ENCODE data around the gene IPO9. TPM values are rescaled to one million over a fixed set of nuclear protein-coding genes. Genes with fewer than 3 reads are reported as not detected.
A peak's percentile ranks its signal among the peaks of the same experiment; 100 is the strongest.

Gene IPO9
- 10 to 100 TPM; 54.3 to 70.2 TPM for total RNA-seq

DNA sequence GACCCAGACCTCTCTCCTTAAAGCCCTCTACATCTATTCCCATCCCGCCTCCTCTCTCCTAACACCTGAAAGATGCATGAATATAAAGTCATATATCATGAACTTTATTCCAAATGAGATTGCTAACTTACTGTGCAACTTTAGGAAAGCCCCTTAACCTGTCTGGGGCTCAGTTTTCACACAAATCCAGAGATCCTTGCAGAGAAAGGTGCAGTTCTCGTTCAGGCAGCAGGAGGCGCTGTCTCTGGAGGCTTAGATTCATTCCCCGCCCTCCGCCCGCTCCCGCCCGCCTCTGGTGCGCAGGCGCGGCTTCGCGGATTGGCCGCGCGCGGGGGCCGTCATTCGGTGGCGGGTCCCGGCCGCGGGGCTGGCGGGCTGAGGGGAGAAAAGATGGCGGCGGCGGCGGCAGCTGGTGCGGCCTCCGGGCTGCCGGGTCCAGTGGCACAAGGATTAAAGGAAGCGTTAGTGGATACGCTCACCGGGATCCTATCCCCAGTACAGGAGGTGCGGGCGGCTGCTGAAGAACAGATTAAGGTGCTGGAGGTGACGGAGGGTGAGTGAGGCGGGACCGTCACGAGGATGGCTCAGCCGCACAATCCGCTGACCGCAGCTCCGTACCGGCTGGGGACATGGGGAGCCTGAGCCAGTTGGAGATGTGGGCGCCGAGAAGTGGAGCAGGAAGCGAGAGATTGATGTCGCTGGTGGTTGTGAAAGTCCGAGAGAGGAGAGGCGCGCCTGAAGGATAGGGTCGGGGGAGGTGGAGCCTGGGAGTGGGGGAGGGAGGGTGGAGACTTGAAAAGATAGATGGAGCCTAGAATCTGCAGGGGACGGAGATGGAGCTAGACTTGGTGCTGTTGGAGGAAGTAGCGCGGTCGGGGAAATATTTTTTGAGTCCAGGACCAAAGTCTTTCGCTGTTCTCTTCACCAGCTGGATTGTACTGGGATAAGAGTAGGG is at the start of gene IPO9:
Gene IPO9, plus strand, starts transcription at position 338 of the 955 bp plus-strand sequence. Its CDS starts 53 bp downstream, at position 391.
- peak; percentile 96 for ATAC-seq (replicated peaks)
- Mint-ChIP-seq H3K27ac (peak within 1 kb of the TSS; percentile 88), H3K27me3 (no peaks in the 10 kb centered on the region), H3K9me3 (no peaks in the 10 kb centered on the region), H3K4me1 (peaks cover 22% of the 10 kb centered on the region), H3K4me3 (peak within 1 kb of the TSS; percentile 87), H3K36me3 (ENCODE audit: low read depth) (peaks cover 15% of the 10 kb centered on the region)

GRCh38 chr1:201779351-201779880 is 49.5 kb upstream of the IPO9 start:
- Mint-ChIP-seq H3K27me3 (no peaks in the 10 kb centered on the region), H3K36me3 (ENCODE audit: low read depth) (no peaks in the 10 kb centered on the region), H3K9me3 (no peaks in the 10 kb centered on the region), H3K4me1 (no peaks in the 10 kb centered on the region), H3K4me3 (no peak overlapping the region), H3K27ac (no peak overlapping the region)
- ATAC-seq (replicated peaks) = no peak

GRCh38 chr1:201780952-201781351 is 48.0 kb upstream of the IPO9 start:
- H3K27ac Mint-ChIP-seq = no peak overlapping the region
- no peak overlapping the region for H3K4me3 Mint-ChIP-seq
- no peaks in the 10 kb centered on the region for H3K4me1 Mint-ChIP-seq
- no peaks in the 10 kb centered on the region for H3K36me3 Mint-ChIP-seq (ENCODE audit: low read depth)
- no peak for ATAC-seq (replicated peaks)
- H3K9me3 Mint-ChIP-seq = no peaks in the 10 kb centered on the region
- no peaks in the 10 kb centered on the region for H3K27me3 Mint-ChIP-seq

- Mint-ChIP-seq H3K4me1 (no peaks in the 10 kb centered on the region), H3K27ac (no peak overlapping the region), H3K4me3 (no peak overlapping the region), H3K9me3 (no peaks in the 10 kb centered on the region), H3K27me3 (no peaks in the 10 kb centered on the region), H3K36me3 (ENCODE audit: low read depth) (no peaks in the 10 kb centered on the region)
- no peak for ATAC-seq (replicated peaks)
Measured at GRCh38 chr1:201781437-201781836, 47.5 kb upstream of the IPO9 start.

DNA sequence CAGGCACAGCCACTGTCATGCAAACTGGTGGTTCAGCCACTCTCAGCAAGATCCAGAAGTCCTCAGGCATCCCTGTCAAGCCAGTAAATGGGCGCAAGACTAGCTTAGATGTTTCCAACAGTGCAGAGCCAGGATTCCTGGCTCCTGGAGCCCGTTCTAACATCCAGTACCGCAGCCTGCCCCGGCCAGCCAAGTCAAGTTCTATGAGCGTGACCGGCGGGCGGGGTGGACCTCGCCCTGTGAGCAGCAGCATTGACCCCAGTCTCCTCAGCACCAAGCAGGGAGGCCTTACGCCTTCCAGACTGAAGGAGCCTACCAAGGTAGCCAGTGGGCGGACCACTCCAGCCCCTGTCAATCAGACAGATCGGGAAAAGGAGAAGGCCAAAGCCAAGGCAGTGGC is 46.6 kb upstream of the IPO9 start:
- Mint-ChIP-seq H3K4me3 (no peak overlapping the region), H3K9me3 (no peaks in the 10 kb centered on the region), H3K27me3 (no peaks in the 10 kb centered on the region), H3K36me3 (ENCODE audit: low read depth) (no peaks in the 10 kb centered on the region), H3K27ac (no peak overlapping the region), H3K4me1 (no peaks in the 10 kb centered on the region)
- no peak for ATAC-seq (replicated peaks)

DNA sequence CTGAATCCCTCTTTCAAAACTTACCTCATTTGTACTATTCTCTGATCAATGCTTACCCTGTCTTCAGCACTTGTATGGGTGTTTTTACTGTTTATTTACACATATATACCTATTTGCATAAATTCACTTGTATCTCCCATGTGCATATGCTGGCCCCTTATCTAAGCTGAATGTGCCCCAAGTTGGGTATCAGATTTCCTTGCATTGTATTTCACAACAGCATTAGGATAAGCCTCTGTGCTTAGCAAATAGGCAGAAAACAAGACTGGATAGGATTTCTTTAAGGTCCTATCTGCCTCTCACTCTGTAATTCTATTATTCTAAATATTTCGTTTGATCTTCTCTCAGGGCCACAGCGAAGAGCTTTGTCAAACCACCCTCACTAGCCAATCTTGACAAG is 45.9 kb upstream of the IPO9 start:
- no peak for ATAC-seq (replicated peaks)
- H3K27me3 Mint-ChIP-seq = no peaks in the 10 kb centered on the region
- no peaks in the 10 kb centered on the region for H3K9me3 Mint-ChIP-seq
- H3K4me1 Mint-ChIP-seq = no peaks in the 10 kb centered on the region
- no peak overlapping the region for H3K27ac Mint-ChIP-seq
- H3K4me3 Mint-ChIP-seq = no peak overlapping the region
- H3K36me3 Mint-ChIP-seq (ENCODE audit: low read depth) = no peaks in the 10 kb centered on the region

DNA sequence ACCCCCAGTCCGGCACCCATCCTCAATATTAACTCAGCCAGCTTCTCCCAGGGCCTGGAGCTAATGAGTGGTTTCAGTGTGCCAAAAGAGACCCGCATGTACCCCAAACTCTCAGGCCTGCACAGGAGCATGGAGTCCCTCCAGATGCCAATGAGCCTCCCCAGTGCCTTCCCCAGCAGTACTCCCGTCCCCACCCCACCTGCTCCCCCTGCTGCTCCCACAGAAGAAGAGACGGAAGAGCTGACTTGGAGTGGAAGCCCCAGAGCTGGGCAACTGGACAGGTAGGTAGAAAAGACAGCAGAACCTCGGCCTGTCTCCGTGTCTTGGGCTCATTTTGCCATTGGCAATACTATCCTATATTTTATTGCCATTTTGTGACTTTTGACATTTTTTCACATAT is 45.4 kb upstream of the IPO9 start:
- ATAC-seq (replicated peaks) = no peak
- Mint-ChIP-seq H3K9me3 (no peaks in the 10 kb centered on the region), H3K4me3 (no peak overlapping the region), H3K4me1 (no peaks in the 10 kb centered on the region), H3K27me3 (no peaks in the 10 kb centered on the region), H3K27ac (no peak overlapping the region), H3K36me3 (ENCODE audit: low read depth) (no peaks in the 10 kb centered on the region)

DNA sequence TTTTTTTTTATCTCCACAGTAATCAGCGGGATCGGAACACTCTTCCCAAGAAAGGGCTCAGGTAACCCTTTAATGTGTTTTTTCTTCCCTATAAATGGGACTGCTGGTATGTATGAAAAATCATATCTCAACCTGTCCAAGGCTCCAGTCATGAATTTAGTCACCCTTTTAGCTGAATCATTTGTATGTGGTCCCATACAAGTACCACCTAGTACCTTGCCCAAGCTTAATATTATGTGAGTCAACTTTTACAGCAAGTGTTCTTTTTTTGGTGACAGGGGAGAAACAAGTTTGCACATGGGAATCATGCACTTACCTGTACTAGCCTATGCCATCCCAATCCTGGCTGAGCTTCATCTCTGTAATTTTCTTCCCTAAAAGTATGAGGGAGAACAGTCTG is 43.7 kb upstream of the IPO9 start:
- Mint-ChIP-seq H3K27me3 (no peaks in the 10 kb centered on the region), H3K4me1 (no peaks in the 10 kb centered on the region), H3K4me3 (no peak overlapping the region), H3K36me3 (ENCODE audit: low read depth) (no peaks in the 10 kb centered on the region), H3K9me3 (no peaks in the 10 kb centered on the region), H3K27ac (no peak overlapping the region)
- no peak for ATAC-seq (replicated peaks)

DNA sequence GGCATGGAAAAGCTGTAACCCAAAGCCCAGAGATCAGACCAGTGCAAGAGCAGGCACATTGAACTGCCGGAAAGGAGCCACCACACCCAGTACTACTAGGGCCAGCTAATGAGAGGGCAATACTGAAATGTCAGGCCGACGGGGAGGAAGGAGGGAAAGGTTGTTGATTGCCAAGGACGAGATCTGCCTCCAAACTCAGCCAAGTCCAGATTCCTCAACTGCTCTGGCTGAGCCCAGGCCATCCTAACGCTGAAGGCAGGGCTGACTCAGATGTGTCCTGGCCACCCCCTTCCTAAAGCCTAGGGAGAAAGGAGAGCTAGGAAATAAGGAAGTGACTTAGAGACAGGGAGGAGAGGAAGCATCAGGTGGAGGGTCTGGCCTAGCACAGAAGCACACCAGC is 42.1 kb upstream of the IPO9 start:
- Mint-ChIP-seq H3K27ac (no peak overlapping the region), H3K27me3 (no peaks in the 10 kb centered on the region), H3K9me3 (no peaks in the 10 kb centered on the region), H3K4me1 (no peaks in the 10 kb centered on the region), H3K36me3 (ENCODE audit: low read depth) (no peaks in the 10 kb centered on the region), H3K4me3 (no peak overlapping the region)
- ATAC-seq (replicated peaks) = no peak

- Mint-ChIP-seq H3K36me3 (ENCODE audit: low read depth) (no peaks in the 10 kb centered on the region), H3K9me3 (no peaks in the 10 kb centered on the region), H3K4me1 (no peaks in the 10 kb centered on the region), H3K4me3 (no peak overlapping the region), H3K27me3 (no peaks in the 10 kb centered on the region), H3K27ac (no peak overlapping the region)
- no peak for ATAC-seq (replicated peaks)
Measured at GRCh38 chr1:201788296-201788695, 40.7 kb upstream of the IPO9 start.

DNA sequence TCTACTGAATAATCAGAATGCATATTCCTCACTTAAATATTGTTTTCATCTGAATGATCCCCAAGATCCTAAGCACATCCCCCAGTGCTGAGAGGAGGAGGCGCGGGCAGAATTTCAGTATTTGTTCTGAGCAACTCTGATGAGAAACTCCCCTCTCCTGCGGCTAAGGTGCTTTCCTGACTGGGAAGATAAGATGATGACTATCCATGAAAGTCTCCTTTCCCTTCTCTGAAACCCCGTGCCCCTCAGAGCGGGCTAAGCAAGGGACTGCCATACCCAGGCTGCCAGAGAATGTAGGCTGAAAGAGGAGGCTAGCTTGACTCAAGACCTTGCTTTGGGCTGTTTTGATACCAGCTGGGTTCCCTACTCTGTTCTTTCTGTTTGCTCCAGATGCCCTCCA is 39.7 kb upstream of the IPO9 start:
- H3K9me3 Mint-ChIP-seq = no peaks in the 10 kb centered on the region
- H3K27ac Mint-ChIP-seq = no peak overlapping the region
- no peaks in the 10 kb centered on the region for H3K4me1 Mint-ChIP-seq
- H3K4me3 Mint-ChIP-seq = no peak overlapping the region
- no peaks in the 10 kb centered on the region for H3K36me3 Mint-ChIP-seq (ENCODE audit: low read depth)
- ATAC-seq (replicated peaks) = no peak
- H3K27me3 Mint-ChIP-seq = no peaks in the 10 kb centered on the region

DNA sequence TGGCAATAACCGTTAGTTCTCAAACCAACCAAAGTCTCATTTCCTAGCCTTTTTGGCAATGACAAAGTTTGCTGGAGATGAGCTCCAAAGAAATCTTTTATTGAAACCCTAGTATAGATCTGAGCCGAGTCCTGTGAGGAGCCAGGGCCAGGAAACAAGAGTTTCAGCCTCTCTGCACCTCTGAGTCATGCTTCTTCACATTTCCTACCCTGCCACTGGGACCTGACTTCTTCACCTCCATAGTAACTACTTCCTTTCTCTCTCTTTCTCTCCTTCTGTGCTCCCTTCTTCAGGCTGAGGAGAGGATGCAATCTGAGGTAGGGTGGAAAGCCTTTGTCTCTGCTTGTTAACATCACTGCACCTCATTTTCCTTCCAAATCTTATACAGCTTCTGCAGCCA is 38.7 kb upstream of the IPO9 start:
- no peak for ATAC-seq (replicated peaks)
- no peaks in the 10 kb centered on the region for H3K27me3 Mint-ChIP-seq
- no peaks in the 10 kb centered on the region for H3K4me1 Mint-ChIP-seq
- no peak overlapping the region for H3K27ac Mint-ChIP-seq
- H3K36me3 Mint-ChIP-seq (ENCODE audit: low read depth) = no peaks in the 10 kb centered on the region
- H3K4me3 Mint-ChIP-seq = no peak overlapping the region
- H3K9me3 Mint-ChIP-seq = no peaks in the 10 kb centered on the region

DNA sequence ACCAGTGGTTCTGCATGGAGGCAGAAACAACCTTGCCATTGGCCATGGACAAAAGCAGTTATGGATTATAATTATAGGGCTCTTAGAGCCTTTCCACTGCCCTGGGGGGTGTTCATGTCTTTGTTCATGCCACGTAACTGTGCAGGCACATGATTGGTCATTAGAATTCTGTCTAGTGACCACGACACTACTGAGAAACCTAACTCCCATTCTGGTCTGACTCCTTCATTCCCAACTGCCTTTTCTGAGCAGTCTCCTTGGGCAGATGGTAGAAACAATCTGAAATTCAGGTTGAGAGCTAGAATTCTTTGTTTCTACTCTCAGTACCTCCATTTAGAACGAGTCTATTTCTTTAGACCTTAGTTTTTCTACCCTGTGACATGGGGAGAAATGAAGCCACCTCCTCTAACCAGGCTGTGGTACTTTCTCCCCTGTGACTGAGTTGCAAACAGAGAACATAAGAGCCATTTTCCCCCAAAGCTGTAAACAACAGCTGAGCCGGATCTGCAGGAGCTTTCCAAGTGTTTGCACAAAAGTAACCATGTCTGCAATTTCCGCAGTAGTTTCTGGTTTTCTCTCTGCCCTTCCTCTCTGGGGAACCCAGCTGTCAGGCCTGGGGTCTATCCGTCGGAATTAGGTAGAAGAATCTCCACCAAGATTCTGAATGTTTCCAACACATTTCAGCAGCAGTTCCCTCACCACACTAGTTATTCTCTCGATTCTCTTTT is 37.7 kb upstream of the IPO9 start:
- Mint-ChIP-seq H3K27ac (no peak overlapping the region), H3K9me3 (no peaks in the 10 kb centered on the region), H3K36me3 (ENCODE audit: low read depth) (no peaks in the 10 kb centered on the region), H3K4me1 (no peaks in the 10 kb centered on the region), H3K4me3 (no peak overlapping the region), H3K27me3 (no peaks in the 10 kb centered on the region)
- ATAC-seq (replicated peaks) = no peak

- H3K27me3 Mint-ChIP-seq = no peaks in the 10 kb centered on the region
- no peaks in the 10 kb centered on the region for H3K9me3 Mint-ChIP-seq
- no peak for ATAC-seq (replicated peaks)
- no peak overlapping the region for H3K4me3 Mint-ChIP-seq
- no peaks in the 10 kb centered on the region for H3K36me3 Mint-ChIP-seq (ENCODE audit: low read depth)
- H3K27ac Mint-ChIP-seq = no peak overlapping the region
- H3K4me1 Mint-ChIP-seq = no peaks in the 10 kb centered on the region
Measured at GRCh38 chr1:201791779-201792173, 37.2 kb upstream of the IPO9 start.

Measured in activated T-helper 17 cell treated with anti-CD3 and anti-CD28 coated beads, Interleukin-2, amount 50 U/mL, for 72 hours (primary cell).